ENCODE data around the gene MT1B. TPM values are rescaled to one million over a fixed set of nuclear protein-coding genes. Genes with fewer than 3 reads are reported as not detected.

Gene MT1B
- total and polyA plus RNA-seq, 2 of the 13 experiments (the other 11 are each of a cell fraction or from before 2014, with no cell fraction given), result 0.89 TPM; not detected in 1

DNA sequence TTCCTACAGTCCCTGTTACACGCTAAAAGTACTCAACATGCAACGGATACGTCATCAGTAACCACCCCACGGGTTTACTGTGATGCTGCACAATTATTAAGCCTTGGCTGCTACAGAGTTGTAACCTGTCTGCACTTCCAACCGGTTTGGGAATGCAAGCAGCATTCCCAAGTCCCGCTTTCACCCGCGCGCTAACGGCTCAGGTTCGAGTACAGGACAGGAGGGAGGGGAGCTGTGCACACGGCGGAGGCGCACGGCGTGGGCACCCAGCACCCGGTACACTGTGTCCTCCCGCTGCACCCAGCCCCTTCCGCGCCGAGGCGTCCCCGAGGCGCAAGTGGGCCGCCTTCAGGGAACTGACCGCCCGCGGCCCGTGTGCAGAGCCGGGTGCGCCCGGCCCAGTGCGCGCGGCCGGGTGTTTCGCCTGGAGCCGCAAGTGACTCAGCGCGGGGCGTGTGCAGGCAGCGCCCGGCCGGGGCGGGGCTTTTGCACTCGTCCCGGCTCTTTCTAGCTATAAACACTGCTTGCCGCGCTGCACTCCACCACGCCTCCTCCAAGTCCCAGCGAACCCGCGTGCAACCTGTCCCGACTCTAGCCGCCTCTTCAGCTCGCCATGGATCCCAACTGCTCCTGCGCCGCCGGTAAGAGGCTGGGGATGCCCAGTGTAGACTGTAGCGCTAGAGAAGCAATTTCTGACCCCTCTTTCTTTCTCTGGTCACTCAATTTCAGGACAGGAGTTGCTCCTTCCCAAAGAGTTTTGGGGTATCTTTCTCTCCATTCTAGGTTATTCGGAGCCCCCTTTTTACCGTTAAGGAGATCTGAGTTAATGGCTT, 43.4 kb upstream of the MT1B start, which contains the start of gene MT2A (continued):
- TF ChIP-seq CENPX (CRISPR knock-in tag; IDR thresholded peaks at IDR 0.05) (no peak), CBX1 (IDR thresholded peaks at IDR 0.05; ENCODE audit: low read depth) (peak; percentile 37), ZC3H13 (CRISPR knock-in tag; IDR thresholded peaks at IDR 0.05) (peak; percentile 87), KLF6 (CRISPR knock-in tag; IDR thresholded peaks at IDR 0.05) (no peak; the same call in 1 of the 2 replicates), GLI4 (CRISPR knock-in tag; IDR thresholded peaks at IDR 0.05; ENCODE audit: borderline replicate concordance) (no peak; the same call in 1 of the 2 replicates), ZNF10 (CRISPR knock-in tag; IDR thresholded peaks at IDR 0.05; ENCODE audit: borderline replicate concordance, low read depth) (no peak), REL (CRISPR knock-in tag; conservative IDR thresholded peaks at IDR 0.05) (0 out of 2 replicates have a peak, but pooled peaks have one; percentile 32), JUN (CRISPR knock-in tag; IDR thresholded peaks at IDR 0.05) (peak; percentile 53; the same call in 1 of the 2 replicates), ZNF850 (CRISPR knock-in tag; conservative IDR thresholded peaks at IDR 0.05) (0 out of 2 replicates have a peak, but pooled peaks have one; percentile 11), CENPT (CRISPR knock-in tag; IDR thresholded peaks at IDR 0.05; ENCODE audit: low read depth) (peak; percentile 8; the same call in 1 of the 2 replicates), GPN1 (CRISPR knock-in tag; IDR thresholded peaks at IDR 0.05; ENCODE audit: borderline replicate concordance) (0 out of 2 replicates have a peak, but pooled peaks have one; percentile 48), ZNF451 (CRISPR knock-in tag; IDR thresholded peaks at IDR 0.05) (no peak), ZNF296 (CRISPR knock-in tag; conservative IDR thresholded peaks at IDR 0.05) (no peak), ZNF562 (CRISPR knock-in tag; IDR thresholded peaks at IDR 0.05; ENCODE audit: borderline replicate concordance) (peak; percentile 50; the same call in 1 of the 2 replicates), MTA1 (CRISPR knock-in tag; IDR thresholded peaks at IDR 0.05; ENCODE audit: borderline replicate concordance) (no peak), HNRNPH1 (optimal IDR thresholded peaks at IDR 0.05; ENCODE audit: low read depth, low read length) (peak; percentile 21), PLRG1 (conservative IDR thresholded peaks at IDR 0.05) (no peak), ZSCAN22 (CRISPR knock-in tag; IDR thresholded peaks at IDR 0.05) (no peak), ZNF790 (CRISPR knock-in tag; IDR thresholded peaks at IDR 0.05; ENCODE audit: borderline replicate concordance) (peak; percentile 95; the same call in 1 of the 2 replicates), MYC (CRISPR knock-in tag; IDR thresholded peaks at IDR 0.05; ENCODE audit: borderline replicate concordance) (peak; percentile 88), ZNF724P (CRISPR knock-in tag; IDR thresholded peaks at IDR 0.05; ENCODE audit: borderline replicate concordance) (peak; percentile 52; the same call in 1 of the 2 replicates), TBL1XR1 (IDR thresholded peaks at IDR 0.05; ENCODE audit: borderline replicate concordance, low read length, partially characterized antibody) (peak; percentile 69), KAT7 (CRISPR knock-in tag; IDR thresholded peaks at IDR 0.05; ENCODE audit: borderline replicate concordance) (peak; percentile 69; the same call in 1 of the 2 replicates), HDAC2 (CRISPR knock-in tag; IDR thresholded peaks at IDR 0.05) (peak; percentile 39; the same call in 1 of the 2 replicates)
- TF ChIP-seq, protein P1, sequence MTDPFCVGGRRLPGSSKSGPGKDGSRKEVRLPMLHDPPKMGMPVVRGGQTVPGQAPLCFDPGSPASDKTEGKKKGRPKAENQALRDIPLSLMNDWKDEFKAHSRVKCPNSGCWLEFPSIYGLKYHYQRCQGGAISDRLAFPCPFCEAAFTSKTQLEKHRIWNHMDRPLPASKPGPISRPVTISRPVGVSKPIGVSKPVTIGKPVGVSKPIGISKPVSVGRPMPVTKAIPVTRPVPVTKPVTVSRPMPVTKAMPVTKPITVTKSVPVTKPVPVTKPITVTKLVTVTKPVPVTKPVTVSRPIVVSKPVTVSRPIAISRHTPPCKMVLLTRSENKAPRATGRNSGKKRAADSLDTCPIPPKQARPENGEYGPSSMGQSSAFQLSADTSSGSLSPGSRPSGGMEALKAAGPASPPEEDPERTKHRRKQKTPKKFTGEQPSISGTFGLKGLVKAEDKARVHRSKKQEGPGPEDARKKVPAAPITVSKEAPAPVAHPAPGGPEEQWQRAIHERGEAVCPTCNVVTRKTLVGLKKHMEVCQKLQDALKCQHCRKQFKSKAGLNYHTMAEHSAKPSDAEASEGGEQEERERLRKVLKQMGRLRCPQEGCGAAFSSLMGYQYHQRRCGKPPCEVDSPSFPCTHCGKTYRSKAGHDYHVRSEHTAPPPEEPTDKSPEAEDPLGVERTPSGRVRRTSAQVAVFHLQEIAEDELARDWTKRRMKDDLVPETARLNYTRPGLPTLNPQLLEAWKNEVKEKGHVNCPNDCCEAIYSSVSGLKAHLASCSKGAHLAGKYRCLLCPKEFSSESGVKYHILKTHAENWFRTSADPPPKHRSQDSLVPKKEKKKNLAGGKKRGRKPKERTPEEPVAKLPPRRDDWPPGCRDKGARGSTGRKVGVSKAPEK (CRISPR knock-in tag; IDR thresholded peaks at IDR 0.05; ENCODE audit: borderline replicate concordance), result peak; percentile 63; the same call in 1 of the 2 replicates
- TF ChIP-seq, protein P2, sequence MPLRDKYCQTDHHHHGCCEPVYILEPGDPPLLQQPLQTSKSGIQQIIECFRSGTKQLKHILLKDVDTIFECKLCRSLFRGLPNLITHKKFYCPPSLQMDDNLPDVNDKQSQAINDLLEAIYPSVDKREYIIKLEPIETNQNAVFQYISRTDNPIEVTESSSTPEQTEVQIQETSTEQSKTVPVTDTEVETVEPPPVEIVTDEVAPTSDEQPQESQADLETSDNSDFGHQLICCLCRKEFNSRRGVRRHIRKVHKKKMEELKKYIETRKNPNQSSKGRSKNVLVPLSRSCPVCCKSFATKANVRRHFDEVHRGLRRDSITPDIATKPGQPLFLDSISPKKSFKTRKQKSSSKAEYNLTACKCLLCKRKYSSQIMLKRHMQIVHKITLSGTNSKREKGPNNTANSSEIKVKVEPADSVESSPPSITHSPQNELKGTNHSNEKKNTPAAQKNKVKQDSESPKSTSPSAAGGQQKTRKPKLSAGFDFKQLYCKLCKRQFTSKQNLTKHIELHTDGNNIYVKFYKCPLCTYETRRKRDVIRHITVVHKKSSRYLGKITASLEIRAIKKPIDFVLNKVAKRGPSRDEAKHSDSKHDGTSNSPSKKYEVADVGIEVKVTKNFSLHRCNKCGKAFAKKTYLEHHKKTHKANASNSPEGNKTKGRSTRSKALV (CRISPR knock-in tag; IDR thresholded peaks at IDR 0.05), result peak; percentile 97
